B cell (primary cell): ENCODE results near the gene FXR2. TPM values are rescaled to one million over a fixed set of nuclear protein-coding genes. Genes with fewer than 3 reads are reported as not detected.

Experiments used
- ATAC-seq: fragments of 200-7000 bp; cut with Tn5 transposase; one replicate; pipeline ENCODE4 v1.10.0; 2021; ENCODE audit warnings: low read depth, mild to moderate bottlenecking, moderate number of reproducible peaks, moderate library complexity
- CTCF ChIA-PET: fragments of 350-600 bp; sonication (Branson Sonifier 250); formaldehyde crosslinking; loops from one replicate; lab custom pipeline; 2021; ENCODE audit warnings: antibody characterized with exemption, inconsistent platforms; lab: Charles Lee
- POLR2A ChIA-PET: fragments of 350-600 bp; sonication (Branson Sonifier 250); formaldehyde crosslinking; loops from one replicate; lab custom pipeline; 2021; ENCODE audit warnings: antibody characterized with exemption; lab: Charles Lee
- DNase-seq: peaks from one replicate; pipeline ENCODE4 v3.0.0; 2013
- H2AFZ ChIP-seq: 2 replicates; pipeline ENCODE4 v1.6.1; 2012; ENCODE audit warnings: mild to moderate bottlenecking, low read depth, low read length; ENCODE audit not compliant: insufficient read depth, poor library complexity, severe bottlenecking
- H3K27ac ChIP-seq, 2 donors: 1 replicate in 1 of 2; 2 replicates in 1 of 2; pipeline ENCODE4 v1.5.1; 2012 to 2013; ENCODE audit warnings: low read length in 2 of 2, mild to moderate bottlenecking in 2 of 2, moderate library complexity in 1 of 2
- H3K27me3 ChIP-seq, 4 experiments: fragments of 200-600 bp in 1 of 4; sonication (generic) in 1 of 4; replicated peaks in 1 of 4; 1 replicate in 2 of 4; 2 replicates in 2 of 4; pipeline versions ENCODE4 v1.6.1 to v1.7.0; 2013 to 2016; ENCODE audit warnings: low read length in 3 of 4, mild to moderate bottlenecking in 2 of 4, mixed read lengths in 1 of 4, moderate library complexity in 1 of 4; ENCODE audit not compliant: insufficient read depth in 4 of 4, control insufficient read depth in 3 of 4; ENCODE audit errors: control extremely low read depth in 1 of 4
- H3K36me3 ChIP-seq, 2 experiments: replicated peaks in 1 of 2; 1 replicate in 1 of 2; 2 replicates in 1 of 2; pipeline versions ENCODE4 v1.6.1 to v1.7.1; 2013; ENCODE audit warnings: low read length in 1 of 2; ENCODE audit not compliant: insufficient read depth in 2 of 2, control insufficient read depth in 1 of 2; ENCODE audit errors: control extremely low read depth in 1 of 2, extremely low read depth in 1 of 2
- H3K4me1 ChIP-seq, 2 donors: fragments of 200-600 bp in 1 of 2; sonication (generic) in 1 of 2; 1 replicate in 1 of 2; 2 replicates in 1 of 2; pipeline versions ENCODE4 v1.5.1 to v1.6.1; 2013 to 2017; ENCODE audit warnings: low read length in 2 of 2; ENCODE audit not compliant: control insufficient read depth in 2 of 2, insufficient read depth in 2 of 2
- H3K4me2 ChIP-seq: replicated peaks from 2 replicates; pipeline ENCODE3; 2012; ENCODE audit warnings: mild to moderate bottlenecking, low read depth, low read length; ENCODE audit not compliant: poor library complexity, severe bottlenecking
- H3K4me3 ChIP-seq, 5 experiments: fragments of 200-600 bp in 1 of 5; sonication (generic) in 1 of 5; 1 replicate in 3 of 5; 2 replicates in 2 of 5; pipeline versions ENCODE4 v1.5.1 to v1.7.0; 2011 to 2016; ENCODE audit warnings: low read length in 4 of 5, mild to moderate bottlenecking in 4 of 5, low read depth in 2 of 5, control low read depth in 1 of 5, moderate library complexity in 1 of 5; ENCODE audit not compliant: insufficient read depth in 1 of 5; ENCODE audit errors: control extremely low read depth in 1 of 5, extremely low read depth in 1 of 5
- H3K79me2 ChIP-seq: fragments of 200-600 bp; sonication (generic); one replicate; pipeline ENCODE4 v1.6.0; 2016; ENCODE audit warnings: low read length; ENCODE audit not compliant: control insufficient read depth, insufficient read depth
- H3K9ac ChIP-seq: fragments of 200-600 bp; sonication (generic); 2 replicates; pipeline ENCODE4 v1.6.1; 2017; ENCODE audit warnings: mild to moderate bottlenecking, low read length, moderate library complexity
- H3K9me3 ChIP-seq, 3 donors: one replicate each; pipeline versions ENCODE4 v1.6.1 to v1.7.1; 2013; ENCODE audit warnings: low read length in 2 of 3; ENCODE audit not compliant: control insufficient read depth in 2 of 3, insufficient read depth in 1 of 3; ENCODE audit errors: control extremely low read depth in 1 of 3
- H4K20me1 ChIP-seq: 2 replicates; pipeline ENCODE4 v1.6.0; 2012; ENCODE audit warnings: mild to moderate bottlenecking, low read length; ENCODE audit not compliant: insufficient read depth, control insufficient read depth, poor library complexity, severe bottlenecking
- H3K27ac Mint-ChIP-seq: one replicate; pipeline ENCODE4 v1.8.0; 2021; ENCODE audit warnings: mixed read lengths
- H3K27me3 Mint-ChIP-seq: one replicate; pipeline ENCODE4 v1.8.0; 2021; ENCODE audit warnings: mixed read lengths
- H3K4me1 Mint-ChIP-seq: one replicate; pipeline ENCODE4 v1.8.0; 2021; ENCODE audit warnings: mixed read lengths
- H3K4me3 Mint-ChIP-seq: one replicate; pipeline ENCODE4 v1.8.0; 2021; ENCODE audit warnings: mixed read lengths
- H3K9me3 Mint-ChIP-seq: one replicate; pipeline ENCODE4 v1.8.0; 2022; ENCODE audit warnings: mixed read lengths; ENCODE audit not compliant: insufficient read depth
- EZH2 ChIP-seq: IDR thresholded peaks from 2 replicates; pipeline ENCODE4 v1.6.1; 2012; ENCODE audit warnings: borderline replicate concordance, low read depth, mild to moderate bottlenecking, moderate library complexity, low read length; ENCODE audit not compliant: insufficient read depth, poor library complexity, severe bottlenecking
- WGBS: methylation state at CpG from one replicate; pipeline ENCODE4 v1.1.5; 2013; ENCODE audit warnings: missing lambda C conversion rate; ENCODE audit not compliant: insufficient coverage; 5-methylcytosine and 5-hydroxymethylcytosine counted together
- intact Hi-C: fragments of 100-400 bp; cut with micrococcal nuclease; formaldehyde crosslinking; loops from one replicate; pipeline ENCODE4 v1.10.0; 2022
- polyA plus RNA-seq: library from polyadenylated mRNA; depleted of rRNA; stranded (reverse); fragments of >200 nt; gene quantifications from 2 replicates; pipeline ENCODE4 v1.2.3, GENCODE V29; 2012
- total RNA-seq, 2 donors: library from RNA; stranded (reverse); fragments of 120-200 nt in 1 of 2; gene quantifications; 1 replicate in 1 of 2; 2 replicates in 1 of 2; pipeline versions ENCODE4 v1.2.3 to v1.2.4, GENCODE V29; 2013 to 2022
- TF ChIP-seq, protein P1 (sequence below): fragments of 200-600 bp; IDR thresholded peaks from one replicate; pipeline ENCODE4 v1.8.0; 2022; ENCODE audit warnings: antibody characterized with exemption, mild to moderate bottlenecking

Gene FXR2
- total and polyA plus RNA-seq, 2 donors (not counting 1 experiment from before 2014, with no cell fraction given), result 37.2 to 45.8 TPM

GRCh38 chr17:7579834-7580603 lies 34.7 kb downstream of the FXR2 start:
- peaks cover 15 to 46% of the 10 kb centered on the region in 2 experiments for H3K36me3 ChIP-seq
- H3K27ac ChIP-seq, result peak overlapping the region; percentile 70 to 71
- H3K4me1 ChIP-seq, result peaks cover 53 to 70% of the 10 kb centered on the region in 2 donors
- Mint-ChIP-seq H3K27me3 (no peaks in the 10 kb centered on the region), H3K4me1 (peaks cover 82% of the 10 kb centered on the region), H3K9me3 (no peaks in the 10 kb centered on the region), H3K4me3 (peak overlapping the region; percentile 80), H3K27ac (peak overlapping the region; percentile 93)
- H3K4me3 ChIP-seq, result peak overlapping the region in 4 of 5 experiments; percentile 4 to 41 (median 21)
- TF ChIP-seq EZH2, result no peak
- H2AFZ ChIP-seq, result no peak overlapping the region
- peaks cover 46% of the 10 kb centered on the region for H3K79me2 ChIP-seq
- H3K4me2 ChIP-seq, result peak overlapping the region; percentile 66
- DNase-seq (peak; percentile 19), ATAC-seq (no peak)
- CTCF ChIA-PET, result interaction anchor here (1.0 to 3.9 kb wide), 7 partner anchors 10 to 107 kb away, joined by 3 to 23 read pairs (median 11); partner anchors contain the start of genes SENP3, SOX15, TP53 and WRAP53
- H3K27me3 ChIP-seq, result no peaks in the 10 kb centered on the region
- POLR2A ChIA-PET, result interaction anchor here (0.5 to 1.4 kb wide), 9 partner anchors 18 to 921 kb away, joined by 3 to 6 read pairs (median 3); partner anchors contain the start of genes ATP1B2, FXR2, NEURL4 and SENP3
- H3K9me3 ChIP-seq, result no peaks in the 10 kb centered on the region
- intact Hi-C loops, result loop anchor here (10.0 kb wide), 2 partner anchors 535 to 565 kb away; partner anchors contain the start of genes RNASEK and SLC16A11
- peaks cover 38% of the 10 kb centered on the region for H4K20me1 ChIP-seq
- peak overlapping the region; percentile 19 for H3K9ac ChIP-seq
- 65% methylated on average over 8 of the region's 12 CpGs for WGBS

- Histone ChIP-seq H3K36me3 (peaks cover 22 to 54% of the 10 kb centered on the region in 2 experiments), H4K20me1 (peaks cover 46% of the 10 kb centered on the region)
These were observed 35.5 kb downstream of the FXR2 start, which contains the start of gene CD68 for GRCh38 chr17:7579001-7579833. TSS of gene CD68 (plus strand) at chr17:7579638. CDS start at chr17:7579678, 40 bp downstream.

More at GRCh38 chr17:7579001-7579833, 35.5 kb downstream of the FXR2 start, which contains the start of gene CD68:
- H3K79me2 ChIP-seq, result peaks cover 46% of the 10 kb centered on the region
- no peaks in the 10 kb centered on the region for H3K27me3 ChIP-seq
- no peak within 1 kb of the TSS for H2AFZ ChIP-seq
- Mint-ChIP-seq H3K4me1 (peaks cover 84% of the 10 kb centered on the region), H3K27ac (peak within 1 kb of the TSS; percentile 93), H3K9me3 (no peaks in the 10 kb centered on the region), H3K27me3 (no peaks in the 10 kb centered on the region), H3K4me3 (peak within 1 kb of the TSS; percentile 80)
- H3K4me3 ChIP-seq, result peak within 1 kb of the TSS in 4 of 5 experiments; percentile 4 to 41 (median 21)
- ATAC-seq, result peak; percentile 68
- ChIA-PET POLR2A (interaction anchor here (0.6 to 1.4 kb wide), 8 partner anchors 17 to 920 kb away, joined by 3 to 6 read pairs (median 3); partner anchors contain the start of genes FXR2, NEURL4, SENP3 and TP53), CTCF (interaction anchor here (0.9 to 3.9 kb wide), 7 partner anchors 11 to 143 kb away, joined by 3 to 23 read pairs (median 11); partner anchors contain the start of genes SENP3, SOX15, TP53 and WRAP53)
- peak; percentile 85 for DNase-seq
- intact Hi-C loops, result loop anchor here (10.0 kb wide), 1 partner anchor 564 kb away; the partner anchor contains the start of gene RNASEK
- 48% methylated on average over 4 of the region's 7 CpGs for WGBS
- peaks cover 53 to 70% of the 10 kb centered on the region in 2 donors for H3K4me1 ChIP-seq
- H3K4me2 ChIP-seq, result peak within 1 kb of the TSS; percentile 66
- no peaks in the 10 kb centered on the region for H3K9me3 ChIP-seq
- H3K27ac ChIP-seq, result peak within 1 kb of the TSS; percentile 70 to 71
- peak within 1 kb of the TSS; percentile 19 for H3K9ac ChIP-seq
- TF ChIP-seq EZH2, result no peak
- TF ChIP-seq, protein P1, sequence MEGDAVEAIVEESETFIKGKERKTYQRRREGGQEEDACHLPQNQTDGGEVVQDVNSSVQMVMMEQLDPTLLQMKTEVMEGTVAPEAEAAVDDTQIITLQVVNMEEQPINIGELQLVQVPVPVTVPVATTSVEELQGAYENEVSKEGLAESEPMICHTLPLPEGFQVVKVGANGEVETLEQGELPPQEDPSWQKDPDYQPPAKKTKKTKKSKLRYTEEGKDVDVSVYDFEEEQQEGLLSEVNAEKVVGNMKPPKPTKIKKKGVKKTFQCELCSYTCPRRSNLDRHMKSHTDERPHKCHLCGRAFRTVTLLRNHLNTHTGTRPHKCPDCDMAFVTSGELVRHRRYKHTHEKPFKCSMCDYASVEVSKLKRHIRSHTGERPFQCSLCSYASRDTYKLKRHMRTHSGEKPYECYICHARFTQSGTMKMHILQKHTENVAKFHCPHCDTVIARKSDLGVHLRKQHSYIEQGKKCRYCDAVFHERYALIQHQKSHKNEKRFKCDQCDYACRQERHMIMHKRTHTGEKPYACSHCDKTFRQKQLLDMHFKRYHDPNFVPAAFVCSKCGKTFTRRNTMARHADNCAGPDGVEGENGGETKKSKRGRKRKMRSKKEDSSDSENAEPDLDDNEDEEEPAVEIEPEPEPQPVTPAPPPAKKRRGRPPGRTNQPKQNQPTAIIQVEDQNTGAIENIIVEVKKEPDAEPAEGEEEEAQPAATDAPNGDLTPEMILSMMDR, result no peak
